MM.1S (cell line): ENCODE data around the gene TRIM29.

Experiments
- DNase-seq: peaks from one replicate; pipeline ENCODE4 v3.0.0-alpha.2; 2015
- H2AFZ ChIP-seq: fragments of 300-600 bp; sonication (generic); 2 replicates; pipeline ENCODE4 v1.6.0; 2016; ENCODE audit warnings: antibody characterized with exemption, low read length
- H3F3A ChIP-seq: fragments of 300-600 bp; sonication (generic); 2 replicates; pipeline ENCODE4 v1.6.1; 2016; ENCODE audit warnings: mild to moderate bottlenecking, antibody characterized with exemption, low read length, moderate library complexity, mixed read lengths; ENCODE audit not compliant: insufficient read depth
- H3K27ac ChIP-seq: fragments of 300-600 bp; sonication (generic); 2 replicates; pipeline ENCODE4 v1.5.1; 2016; ENCODE audit warnings: mild to moderate bottlenecking, low read length
- H3K27me3 ChIP-seq: fragments of 300-600 bp; sonication (generic); replicated peaks from 2 replicates; pipeline ENCODE4 v1.6.0; 2016; ENCODE audit warnings: low read length; ENCODE audit not compliant: insufficient read depth
- H3K36me3 ChIP-seq: fragments of 300-600 bp; sonication (generic); replicated peaks from 2 replicates; pipeline ENCODE4 v1.6.1; 2016; ENCODE audit warnings: mild to moderate bottlenecking, low read length, mixed read lengths; ENCODE audit not compliant: insufficient read depth
- H3K4me1 ChIP-seq: fragments of 300-600 bp; sonication (generic); 2 replicates; pipeline ENCODE4 v1.6.1; 2016; ENCODE audit warnings: low read length, mixed read lengths
- H3K4me2 ChIP-seq: fragments of 300-600 bp; sonication (generic); 2 replicates; pipeline ENCODE4 v1.6.0; 2016; ENCODE audit warnings: low read depth, low read length
- H3K4me3 ChIP-seq: fragments of 300-600 bp; sonication (generic); 2 replicates; pipeline ENCODE4 v1.5.1; 2016; ENCODE audit warnings: low read length, mixed read lengths
- H3K79me2 ChIP-seq: fragments of 300-600 bp; sonication (generic); 2 replicates; pipeline ENCODE4 v1.6.1; 2016; ENCODE audit warnings: mixed run types, low read length, mixed read lengths
- H3K9ac ChIP-seq: fragments of 300-600 bp; sonication (generic); 2 replicates; pipeline ENCODE4 v1.6.1; 2016; ENCODE audit warnings: low read length, mixed read lengths
- H3K9me2 ChIP-seq: fragments of 300-600 bp; sonication (generic); replicated peaks from 2 replicates; pipeline ENCODE4 v1.6.1; 2016; ENCODE audit warnings: mild to moderate bottlenecking, low read length, mixed read lengths; ENCODE audit not compliant: insufficient read depth
- H3K9me3 ChIP-seq: fragments of 300-600 bp; sonication (generic); replicated peaks from 2 replicates; pipeline ENCODE4 v1.6.1; 2016; ENCODE audit warnings: mild to moderate bottlenecking, low read length, mixed read lengths; ENCODE audit not compliant: insufficient read depth
- H4K20me1 ChIP-seq: fragments of 300-600 bp; sonication (generic); 2 replicates; pipeline ENCODE4 v1.6.1; 2016; ENCODE audit warnings: mild to moderate bottlenecking, low read length, moderate library complexity, mixed read lengths; ENCODE audit not compliant: insufficient read depth
- CTCF ChIP-seq: fragments of 300-600 bp; sonication (generic); IDR thresholded peaks from 2 replicates; pipeline ENCODE4 v1.5.1; 2016; ENCODE audit warnings: antibody characterized with exemption, low read length, mixed read lengths
- EZH2 ChIP-seq: fragments of 300-600 bp; sonication (generic); optimal IDR thresholded peaks from 2 replicates; pipeline ENCODE3; 2017; ENCODE audit warnings: low read depth, mild to moderate bottlenecking, antibody characterized with exemption, low read length, mixed read lengths
- EZH2phosphoT487 ChIP-seq: fragments of 300-600 bp; sonication (generic); IDR thresholded peaks from 2 replicates; pipeline ENCODE4 v1.6.1; 2018; ENCODE audit warnings: antibody characterized with exemption, low read length

The TRIM29 gene

GRCh38 chr11:120121336-120121735 lies 16.6 kb downstream of the TRIM29 start:
- H3K9me2 ChIP-seq = no peaks in the 10 kb centered on the region
- no peaks in the 10 kb centered on the region for H3K36me3 ChIP-seq
- no peak overlapping the region for H3K4me2 ChIP-seq
- no peaks in the 10 kb centered on the region for H3K9me3 ChIP-seq
- H3K27me3 ChIP-seq = peaks cover 22% of the 10 kb centered on the region
- no peak overlapping the region for H3K9ac ChIP-seq
- DNase-seq = no peak
- H2AFZ ChIP-seq = no peak overlapping the region
- H3K4me3 ChIP-seq = no peak overlapping the region
- TF ChIP-seq CTCF (no peak), EZH2phosphoT487 (no peak), EZH2 (no peak)
- H3K27ac ChIP-seq = no peak overlapping the region
- no peaks in the 10 kb centered on the region for H3F3A ChIP-seq
- H3K79me2 ChIP-seq = no peaks in the 10 kb centered on the region
- no peaks in the 10 kb centered on the region for H3K4me1 ChIP-seq
- H4K20me1 ChIP-seq = no peaks in the 10 kb centered on the region

- DNase-seq = no peak
- Histone ChIP-seq H3K36me3 (no peaks in the 10 kb centered on the region), H3K9me3 (no peaks in the 10 kb centered on the region), H3K9me2 (no peaks in the 10 kb centered on the region), H2AFZ (no peak overlapping the region), H3F3A (no peaks in the 10 kb centered on the region), H3K4me3 (no peak overlapping the region), H3K27me3 (peaks cover 25% of the 10 kb centered on the region), H4K20me1 (no peaks in the 10 kb centered on the region), H3K4me1 (no peaks in the 10 kb centered on the region), H3K27ac (no peak overlapping the region), H3K4me2 (no peak overlapping the region), H3K9ac (no peak overlapping the region), H3K79me2 (no peaks in the 10 kb centered on the region)
- TF ChIP-seq CTCF = no peak
Measured at GRCh38 chr11:120120805-120121335, 17.0 kb downstream of the TRIM29 start.

- Histone ChIP-seq H3K4me2 (no peak overlapping the region), H3K4me3 (no peak overlapping the region), H3K4me1 (no peaks in the 10 kb centered on the region), H3F3A (no peaks in the 10 kb centered on the region), H3K36me3 (no peaks in the 10 kb centered on the region), H3K27ac (no peak overlapping the region), H3K9me2 (no peaks in the 10 kb centered on the region), H3K79me2 (no peaks in the 10 kb centered on the region), H2AFZ (no peak overlapping the region), H4K20me1 (no peaks in the 10 kb centered on the region), H3K9ac (no peak overlapping the region), H3K9me3 (no peaks in the 10 kb centered on the region), H3K27me3 (peaks cover 30% of the 10 kb centered on the region)
- TF ChIP-seq EZH2 (no peak), CTCF (no peak), EZH2phosphoT487 (no peak)
- DNase-seq = no peak
Measured at GRCh38 chr11:120119121-120119520, 18.8 kb downstream of the TRIM29 start.

GRCh38 chr11:120117991-120118390 lies 19.9 kb downstream of the TRIM29 start:
- TF ChIP-seq CTCF (no peak), EZH2phosphoT487 (no peak), EZH2 (no peak)
- H2AFZ ChIP-seq = no peak overlapping the region
- no peaks in the 10 kb centered on the region for H3K9me3 ChIP-seq
- H3F3A ChIP-seq = no peaks in the 10 kb centered on the region
- H3K4me2 ChIP-seq = no peak overlapping the region
- H3K27me3 ChIP-seq = peaks cover 34% of the 10 kb centered on the region
- H3K36me3 ChIP-seq = no peaks in the 10 kb centered on the region
- H4K20me1 ChIP-seq = no peaks in the 10 kb centered on the region
- H3K27ac ChIP-seq = no peak overlapping the region
- H3K4me1 ChIP-seq = no peaks in the 10 kb centered on the region
- no peak for DNase-seq
- no peaks in the 10 kb centered on the region for H3K9me2 ChIP-seq
- no peak overlapping the region for H3K9ac ChIP-seq
- H3K4me3 ChIP-seq = no peak overlapping the region
- no peaks in the 10 kb centered on the region for H3K79me2 ChIP-seq
